ENCODE measurements around the gene CKS2. TPM values are rescaled to one million over a fixed set of nuclear protein-coding genes. Genes with fewer than 3 reads are reported as not detected.

CKS2 gene
- total and polyA plus RNA-seq, 2 experiments from 2014 or later, result 512 to 1,783 TPM

DNA sequence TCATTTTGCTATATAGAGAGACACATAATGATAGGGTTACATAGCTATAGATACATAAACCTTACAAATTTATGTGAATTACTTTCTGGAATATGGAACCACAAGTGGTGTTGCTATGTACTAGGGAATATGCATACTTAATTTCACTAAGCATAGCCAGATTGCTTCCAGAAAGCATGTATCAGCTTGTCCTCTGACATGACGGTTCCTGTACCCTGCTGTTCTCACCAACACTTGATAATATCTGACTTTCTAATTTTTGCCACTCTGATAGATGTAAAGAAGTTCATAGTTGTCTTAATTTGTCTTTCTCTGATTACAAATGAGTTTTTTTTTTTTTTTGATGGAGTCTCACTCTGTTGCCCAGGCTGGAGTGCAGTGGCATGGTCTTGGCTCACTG is 18.0 kb upstream of the CKS2 start:
- Histone ChIP-seq H2AFZ (no peak overlapping the region), H3K27me3 (ENCODE audit: insufficient read depth) (no peaks in the 10 kb centered on the region), H3F3A (replicated peaks; ENCODE audit: low read depth) (no peaks in the 10 kb centered on the region), H3K36me3 (ENCODE audit: insufficient read depth) (no peaks in the 10 kb centered on the region), H3K4me3 (no peak overlapping the region), H3K4me2 (no peak overlapping the region), H4K20me1 (replicated peaks; ENCODE audit: insufficient read depth) (no peaks in the 10 kb centered on the region), H3K9me2 (ENCODE audit: insufficient read depth) (peaks cover 4% of the 10 kb centered on the region; the same call in 1 of the 2 replicates), H3K4me1 (ENCODE audit: insufficient read depth) (no peaks in the 10 kb centered on the region), H3K79me2 (replicated peaks; ENCODE audit: insufficient read depth) (no peaks in the 10 kb centered on the region), H3K27ac (ENCODE audit: low read depth) (no peak overlapping the region)
- Mint-ChIP-seq H3K27ac (no peak overlapping the region), H3K36me3 (ENCODE audit: low read depth) (peaks cover 22% of the 10 kb centered on the region), H3K9me3 (peaks cover 27% of the 10 kb centered on the region), H3K27me3 (ENCODE audit: insufficient read depth, low read depth, poor library complexity) (peaks cover 7% of the 10 kb centered on the region), H3K4me3 (no peak overlapping the region), H3K4me1 (peaks cover 9% of the 10 kb centered on the region)
- DNase-seq (ENCODE audit: low spot score) (no peak), ATAC-seq (no peak)
- TF ChIP-seq ZNF114 (CRISPR knock-in tag; IDR thresholded peaks at IDR 0.05) (no peak), STAT1 (IDR thresholded peaks at IDR 0.05; ENCODE audit: unreplicated experiment) (no peak)

DNA sequence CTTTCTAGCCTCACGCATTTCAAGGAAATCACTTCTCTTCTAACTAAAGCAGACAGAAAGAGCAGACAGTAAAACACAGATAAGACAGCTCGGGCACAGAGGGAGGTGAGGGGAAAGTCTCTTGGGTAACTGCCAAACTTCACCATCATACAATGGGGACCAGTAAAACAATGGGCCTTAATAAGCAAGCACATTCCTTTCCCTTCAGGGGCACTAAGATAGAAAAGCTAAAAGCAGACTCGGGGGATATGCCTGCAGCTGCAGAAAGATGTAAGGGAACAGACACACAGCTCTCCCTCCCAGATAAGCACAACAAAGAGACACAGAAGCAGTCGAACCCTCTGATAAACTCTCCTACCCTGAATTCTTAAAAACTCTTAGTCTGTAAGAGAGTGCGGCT is 15.6 kb upstream of the CKS2 start:
- H3K4me1 Mint-ChIP-seq, result peaks cover 9% of the 10 kb centered on the region
- peak; percentile 71 for ATAC-seq
- H3K79me2 ChIP-seq (replicated peaks; ENCODE audit: insufficient read depth), result no peaks in the 10 kb centered on the region
- H3K4me1 ChIP-seq (ENCODE audit: insufficient read depth), result no peaks in the 10 kb centered on the region
- H3K36me3 ChIP-seq (ENCODE audit: insufficient read depth), result no peaks in the 10 kb centered on the region
- no peaks in the 10 kb centered on the region for H3K27me3 ChIP-seq (ENCODE audit: insufficient read depth)
- DNase-seq (ENCODE audit: low spot score), result peak; percentile 35
- no peak overlapping the region for H2AFZ ChIP-seq
- H4K20me1 ChIP-seq (replicated peaks; ENCODE audit: insufficient read depth), result no peaks in the 10 kb centered on the region
- peaks cover 4% of the 10 kb centered on the region; the same call in 1 of the 2 replicates for H3K9me2 ChIP-seq (ENCODE audit: insufficient read depth)
- no peak overlapping the region for H3K27ac Mint-ChIP-seq
- peaks cover 7% of the 10 kb centered on the region for H3K27me3 Mint-ChIP-seq (ENCODE audit: insufficient read depth, low read depth, poor library complexity)
- H3K4me2 ChIP-seq, result no peak overlapping the region
- H3K4me3 Mint-ChIP-seq, result no peak overlapping the region
- H3K9me3 Mint-ChIP-seq, result peaks cover 30% of the 10 kb centered on the region
- no peak overlapping the region; the same call in 1 of the 2 replicates for H3K27ac ChIP-seq (ENCODE audit: low read depth)
- H3K36me3 Mint-ChIP-seq (ENCODE audit: low read depth), result peaks cover 22% of the 10 kb centered on the region
- no peak overlapping the region for H3K4me3 ChIP-seq
- H3F3A ChIP-seq (replicated peaks; ENCODE audit: low read depth), result no peaks in the 10 kb centered on the region
- TF ChIP-seq EZH2 (IDR thresholded peaks at IDR 0.05; ENCODE audit: low read depth, unreplicated experiment), result no peak
- TF ChIP-seq ZNF331 (CRISPR knock-in tag; IDR thresholded peaks at IDR 0.05; ENCODE audit: low read depth), result no peak
- TF ChIP-seq NANOG (IDR thresholded peaks at IDR 0.05; ENCODE audit: borderline replicate concordance), result no peak
- TF ChIP-seq REST (IDR thresholded peaks at IDR 0.05; ENCODE audit: unreplicated experiment), result no peak
- no peak for TF ChIP-seq ZNF114 (CRISPR knock-in tag; IDR thresholded peaks at IDR 0.05)
- TF ChIP-seq CREB1 (CRISPR knock-in tag; IDR thresholded peaks at IDR 0.05; ENCODE audit: low read depth), result no peak
- TF ChIP-seq STAT1 (IDR thresholded peaks at IDR 0.05; ENCODE audit: unreplicated experiment), result no peak
- TF ChIP-seq POLR2AphosphoS5 (IDR thresholded peaks at IDR 0.05; ENCODE audit: low read depth), result no peak
- TF ChIP-seq ZNF462 (CRISPR knock-in tag; IDR thresholded peaks at IDR 0.05), result no peak
- TF ChIP-seq, protein P1, sequence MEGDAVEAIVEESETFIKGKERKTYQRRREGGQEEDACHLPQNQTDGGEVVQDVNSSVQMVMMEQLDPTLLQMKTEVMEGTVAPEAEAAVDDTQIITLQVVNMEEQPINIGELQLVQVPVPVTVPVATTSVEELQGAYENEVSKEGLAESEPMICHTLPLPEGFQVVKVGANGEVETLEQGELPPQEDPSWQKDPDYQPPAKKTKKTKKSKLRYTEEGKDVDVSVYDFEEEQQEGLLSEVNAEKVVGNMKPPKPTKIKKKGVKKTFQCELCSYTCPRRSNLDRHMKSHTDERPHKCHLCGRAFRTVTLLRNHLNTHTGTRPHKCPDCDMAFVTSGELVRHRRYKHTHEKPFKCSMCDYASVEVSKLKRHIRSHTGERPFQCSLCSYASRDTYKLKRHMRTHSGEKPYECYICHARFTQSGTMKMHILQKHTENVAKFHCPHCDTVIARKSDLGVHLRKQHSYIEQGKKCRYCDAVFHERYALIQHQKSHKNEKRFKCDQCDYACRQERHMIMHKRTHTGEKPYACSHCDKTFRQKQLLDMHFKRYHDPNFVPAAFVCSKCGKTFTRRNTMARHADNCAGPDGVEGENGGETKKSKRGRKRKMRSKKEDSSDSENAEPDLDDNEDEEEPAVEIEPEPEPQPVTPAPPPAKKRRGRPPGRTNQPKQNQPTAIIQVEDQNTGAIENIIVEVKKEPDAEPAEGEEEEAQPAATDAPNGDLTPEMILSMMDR (conservative IDR thresholded peaks at IDR 0.05; ENCODE audit: low read depth in 2 of 2), result no peak
- no peak for TF ChIP-seq EZH2phosphoT487 (IDR thresholded peaks at IDR 0.05; ENCODE audit: unreplicated experiment)
